Measurements from ENCODE around the gene ULK4.
"Not testable (repeated sequence)": the region's sequence is repeated elsewhere in the genome, so short reads cannot be mapped to it uniquely, and the experiment has no call there.

The ULK4 gene

GRCh38 chr3:41565948-41566514 is 395.9 kb downstream of the ULK4 start:
- DNase-seq = no peak

GRCh38 chr3:41565003-41565402 is 396.9 kb downstream of the ULK4 start:
- no peak for DNase-seq

GRCh38 chr3:41556245-41556644 is 405.7 kb downstream of the ULK4 start:
- not testable (repeated sequence) for DNase-seq

- no peak for DNase-seq
These were observed 428.9 kb downstream of the ULK4 start for GRCh38 chr3:41532976-41533375.

GRCh38 chr3:41526995-41527573 is 434.8 kb downstream of the ULK4 start:
- DNase-seq = no peak

GRCh38 chr3:41525303-41526064 is 436.4 kb downstream of the ULK4 start:
- no peak for DNase-seq

GRCh38 chr3:41523897-41524296 is 438.0 kb downstream of the ULK4 start:
- DNase-seq = no peak

GRCh38 chr3:41522612-41523011 is 439.3 kb downstream of the ULK4 start:
- no peak for DNase-seq

GRCh38 chr3:41521010-41521655 is 440.8 kb downstream of the ULK4 start:
- no peak for DNase-seq

GRCh38 chr3:41519746-41520145 is 442.2 kb downstream of the ULK4 start:
- DNase-seq = peak; percentile 38

- DNase-seq = no peak
These were observed 443.3 kb downstream of the ULK4 start for GRCh38 chr3:41518626-41519025.

GRCh38 chr3:41508063-41508696 is 453.7 kb downstream of the ULK4 start:
- DNase-seq = no peak

GRCh38 chr3:41507336-41508062 is 454.4 kb downstream of the ULK4 start:
- no peak for DNase-seq

GRCh38 chr3:41503998-41504623 is 457.8 kb downstream of the ULK4 start:
- DNase-seq = no peak

- DNase-seq = no peak
These were observed 459.4 kb downstream of the ULK4 start for GRCh38 chr3:41502481-41502880.

- DNase-seq = peak; percentile 29
These were observed 459.9 kb downstream of the ULK4 start for GRCh38 chr3:41502023-41502422.

GRCh38 chr3:41498847-41499246 is 463.1 kb downstream of the ULK4 start:
- DNase-seq = no peak

- DNase-seq = no peak
These were observed 471.5 kb downstream of the ULK4 start for GRCh38 chr3:41490360-41490759.

- no peak for DNase-seq
These were observed 472.7 kb downstream of the ULK4 start for GRCh38 chr3:41489231-41489630.

GRCh38 chr3:41488501-41488900 is 473.4 kb downstream of the ULK4 start:
- no peak for DNase-seq

- DNase-seq = no peak
These were observed 476.4 kb downstream of the ULK4 start for GRCh38 chr3:41485484-41485883.

- no peak for DNase-seq
These were observed 479.8 kb downstream of the ULK4 start for GRCh38 chr3:41482134-41482533.

Data from fibroblast of skin of abdomen (primary cell).